Subcutaneous adipose tissue (tissue), 4 donors: ENCODE results near the gene PCYT2. TPM values are rescaled to one million over a fixed set of nuclear protein-coding genes. Genes with fewer than 3 reads are reported as not detected.

ENCODE experiments used
- total RNA-seq, 4 donors: library from RNA; depleted of rRNA; stranded (reverse); fragments of >200 nt; gene quantifications; one replicate each; pipeline ENCODE4 v1.1.0, GENCODE V29; 2016
- TF ChIP-seq, protein P1 (sequence below): fragments of 450-650 bp; IDR thresholded peaks from one replicate; pipeline ENCODE4 v1.5.1; 2016; ENCODE audit warnings: low read depth, mild to moderate bottlenecking, control low read depth, antibody characterized with exemption, moderate library complexity

Gene PCYT2
- total RNA-seq, 4 donors from 2014 or later, result 23.8 to 130 (median 39.7) TPM

DNA sequence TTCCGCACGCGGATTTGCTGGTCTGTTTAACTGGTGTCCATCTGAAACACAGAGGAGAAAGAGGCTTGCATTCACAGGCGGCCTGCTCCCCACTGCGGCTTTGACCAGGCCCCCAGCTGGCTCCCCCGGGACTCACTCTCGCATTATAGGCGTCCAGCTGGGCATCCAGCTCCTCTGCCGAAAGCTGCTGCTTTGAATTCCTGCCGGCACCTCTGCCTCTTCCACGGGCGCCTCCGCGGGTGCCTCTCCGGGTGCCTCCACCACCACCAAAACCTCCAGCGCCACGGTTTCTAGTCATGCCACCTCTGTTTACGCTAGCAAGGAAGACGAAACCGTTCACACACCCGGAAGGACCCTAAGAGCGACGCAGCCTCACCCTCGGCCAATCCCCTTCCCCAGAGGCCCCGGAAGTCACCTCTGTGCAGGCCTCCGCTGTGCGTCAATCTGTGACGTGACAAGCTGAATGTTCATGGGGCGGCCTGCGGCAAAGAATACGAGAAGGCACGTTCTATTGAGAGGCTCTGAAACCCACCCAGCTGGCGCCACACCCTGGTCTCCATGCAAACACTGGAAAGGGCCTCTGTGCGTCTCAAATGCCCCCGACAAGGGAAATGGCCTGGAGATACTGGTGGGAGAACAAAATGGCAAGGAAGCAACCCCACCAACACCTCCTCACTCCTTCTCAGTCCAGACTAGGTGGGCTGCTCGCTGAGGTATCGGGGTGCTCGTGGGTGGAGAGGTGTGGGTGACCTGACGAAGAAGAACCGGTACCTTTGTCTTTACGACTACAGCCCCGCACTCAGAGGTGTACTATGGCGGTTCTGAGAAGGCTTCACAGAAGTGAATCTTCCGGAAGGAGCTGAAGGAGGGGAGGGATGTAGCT is 22.9 kb downstream of the PCYT2 start:
- TF ChIP-seq, protein P1, sequence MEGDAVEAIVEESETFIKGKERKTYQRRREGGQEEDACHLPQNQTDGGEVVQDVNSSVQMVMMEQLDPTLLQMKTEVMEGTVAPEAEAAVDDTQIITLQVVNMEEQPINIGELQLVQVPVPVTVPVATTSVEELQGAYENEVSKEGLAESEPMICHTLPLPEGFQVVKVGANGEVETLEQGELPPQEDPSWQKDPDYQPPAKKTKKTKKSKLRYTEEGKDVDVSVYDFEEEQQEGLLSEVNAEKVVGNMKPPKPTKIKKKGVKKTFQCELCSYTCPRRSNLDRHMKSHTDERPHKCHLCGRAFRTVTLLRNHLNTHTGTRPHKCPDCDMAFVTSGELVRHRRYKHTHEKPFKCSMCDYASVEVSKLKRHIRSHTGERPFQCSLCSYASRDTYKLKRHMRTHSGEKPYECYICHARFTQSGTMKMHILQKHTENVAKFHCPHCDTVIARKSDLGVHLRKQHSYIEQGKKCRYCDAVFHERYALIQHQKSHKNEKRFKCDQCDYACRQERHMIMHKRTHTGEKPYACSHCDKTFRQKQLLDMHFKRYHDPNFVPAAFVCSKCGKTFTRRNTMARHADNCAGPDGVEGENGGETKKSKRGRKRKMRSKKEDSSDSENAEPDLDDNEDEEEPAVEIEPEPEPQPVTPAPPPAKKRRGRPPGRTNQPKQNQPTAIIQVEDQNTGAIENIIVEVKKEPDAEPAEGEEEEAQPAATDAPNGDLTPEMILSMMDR, result no peak

DNA sequence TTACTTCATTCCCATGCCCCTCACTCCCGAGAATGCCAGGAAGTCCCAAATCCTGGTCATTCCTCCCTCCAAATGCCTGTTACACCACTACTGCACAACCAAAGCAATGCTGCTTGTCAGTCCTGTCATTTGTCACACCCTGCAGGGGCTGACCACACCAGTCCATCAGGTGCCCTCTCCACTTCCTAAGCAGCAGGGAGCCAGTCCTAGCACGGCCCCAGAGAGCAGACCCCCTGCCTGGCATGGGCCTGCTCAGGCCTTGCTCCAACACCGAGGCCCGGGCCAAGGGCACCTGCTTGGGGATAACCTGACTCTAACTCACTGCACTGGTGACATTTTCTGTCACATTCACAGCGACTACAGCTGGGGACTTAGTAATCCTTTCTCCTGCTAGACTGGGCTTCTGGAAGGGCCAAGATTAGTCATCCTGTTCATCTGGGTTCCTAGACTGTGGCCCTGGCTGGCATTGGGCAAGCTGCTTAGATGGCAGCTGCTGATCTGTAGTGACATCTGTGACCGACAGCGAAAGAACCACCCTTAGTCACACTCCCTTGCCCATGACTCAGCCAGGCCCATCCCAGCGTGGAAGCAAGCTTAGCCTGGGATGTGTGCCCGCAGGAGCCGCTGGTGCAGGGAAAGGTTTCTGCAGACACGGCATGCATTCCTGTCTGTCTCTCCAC is 25.2 kb downstream of the PCYT2 start:
- TF ChIP-seq, protein P1, result no peak

DNA sequence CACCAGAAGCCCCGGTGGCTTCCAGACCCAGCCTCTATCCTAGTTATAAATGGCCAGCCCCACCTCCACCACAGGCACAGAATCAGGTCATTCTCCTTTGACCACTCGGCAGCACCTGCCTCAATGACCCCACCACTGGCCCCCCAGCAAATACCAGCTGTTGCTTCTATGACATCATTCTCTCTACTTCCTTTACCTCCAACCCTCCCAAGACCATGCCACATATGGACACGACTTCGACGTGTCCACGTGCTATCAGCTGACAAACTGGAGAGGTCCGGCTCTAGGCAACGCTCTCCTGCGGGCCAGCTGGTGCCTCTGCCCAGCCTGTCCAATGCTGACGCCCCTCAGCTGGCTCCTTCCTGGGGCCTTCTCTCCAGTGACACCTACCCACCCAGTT is 25.7 kb downstream of the PCYT2 start:
- TF ChIP-seq, protein P1, result no peak

- TF ChIP-seq, protein P1, result no peak
Measured at GRCh38 chr17:81884968-81885367, 26.2 kb downstream of the PCYT2 start.

- TF ChIP-seq, protein P1, result no peak
Measured at GRCh38 chr17:81884520-81884919, 26.7 kb downstream of the PCYT2 start.

GRCh38 chr17:81879121-81879520 is 32.1 kb downstream of the PCYT2 start:
- TF ChIP-seq, protein P1, result no peak

- TF ChIP-seq, protein P1, result no peak
Measured at GRCh38 chr17:81878294-81878693, 32.9 kb downstream of the PCYT2 start.
